Duodenal mucosa (tissue), 2 donors: ENCODE data around the gene PTPRM.

ENCODE experiments used
- H3K27ac ChIP-seq: one replicate; pipeline ENCODE4 v1.7.0; 2013; ENCODE audit warnings: low read depth, low read length
- H3K27me3 ChIP-seq, 2 donors: one replicate each; pipeline ENCODE4 v1.7.0; 2013; ENCODE audit warnings: low read length in 2 of 2, control low read depth in 1 of 2; ENCODE audit not compliant: insufficient read depth in 2 of 2, control insufficient read depth in 1 of 2
- H3K36me3 ChIP-seq, 2 donors: one replicate each; pipeline ENCODE4 v1.7.0; 2013; ENCODE audit warnings: low read length in 2 of 2, control low read depth in 1 of 2; ENCODE audit not compliant: insufficient read depth in 2 of 2, control insufficient read depth in 1 of 2
- H3K4me1 ChIP-seq, 2 donors: one replicate each; pipeline ENCODE4 v1.7.0; 2013; ENCODE audit warnings: low read length in 2 of 2, control low read depth in 1 of 2; ENCODE audit not compliant: insufficient read depth in 2 of 2, control insufficient read depth in 1 of 2
- H3K4me3 ChIP-seq, 2 donors: one replicate each; pipeline ENCODE4 v1.7.0; 2013; ENCODE audit warnings: low read length in 2 of 2, low read depth in 1 of 2
- H3K9ac ChIP-seq, 2 donors: one replicate each; pipeline ENCODE4 v1.7.0; 2013; ENCODE audit warnings: low read length in 2 of 2, low read depth in 1 of 2
- H3K9me3 ChIP-seq, 2 donors: one replicate each; pipeline ENCODE4 v1.7.0; 2013; ENCODE audit warnings: low read length in 2 of 2, control low read depth in 1 of 2; ENCODE audit not compliant: control insufficient read depth in 1 of 2

The PTPRM gene

GRCh38 chr18:8400193-8400752 lies 833.2 kb downstream of the PTPRM start:
- H3K4me1 ChIP-seq, result no peaks in the 10 kb centered on the region
- H3K9ac ChIP-seq, result no peak overlapping the region
- H3K27ac ChIP-seq, result no peak overlapping the region
- H3K27me3 ChIP-seq, result no peaks in the 10 kb centered on the region
- H3K36me3 ChIP-seq, result no peaks in the 10 kb centered on the region
- H3K4me3 ChIP-seq, result no peak overlapping the region
- H3K9me3 ChIP-seq, result no peaks in the 10 kb centered on the region

DNA sequence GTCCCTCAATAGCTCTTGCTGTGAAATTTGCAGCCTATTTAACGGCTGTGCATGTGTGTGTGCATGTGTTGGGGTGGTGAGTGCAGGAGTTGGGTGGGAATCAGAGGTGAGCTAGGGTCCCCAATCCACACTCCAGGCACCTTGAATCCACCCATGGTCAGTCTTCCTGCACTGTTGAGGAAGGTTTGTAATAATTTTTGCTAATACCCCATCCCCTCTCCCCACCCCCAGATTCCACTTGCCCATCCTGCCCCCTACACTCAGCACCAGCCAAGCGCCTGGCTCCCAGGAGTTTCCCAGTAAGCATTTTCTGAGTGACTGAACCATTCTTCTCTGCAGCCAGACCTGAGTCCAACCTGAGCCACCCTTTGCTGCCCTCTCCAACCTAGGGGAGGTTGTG lies 833.7 kb downstream of the PTPRM start:
- Histone ChIP-seq H3K9ac (no peak overlapping the region), H3K27ac (no peak overlapping the region), H3K4me3 (no peak overlapping the region), H3K27me3 (no peaks in the 10 kb centered on the region), H3K36me3 (no peaks in the 10 kb centered on the region), H3K9me3 (no peaks in the 10 kb centered on the region), H3K4me1 (no peaks in the 10 kb centered on the region)

- no peaks in the 10 kb centered on the region for H3K27me3 ChIP-seq
- no peaks in the 10 kb centered on the region for H3K36me3 ChIP-seq
- H3K9ac ChIP-seq, result no peak overlapping the region
- no peaks in the 10 kb centered on the region for H3K4me1 ChIP-seq
- H3K27ac ChIP-seq, result no peak overlapping the region
- no peaks in the 10 kb centered on the region for H3K9me3 ChIP-seq
- no peak overlapping the region for H3K4me3 ChIP-seq
Observed at GRCh38 chr18:8401606-8402005, 834.5 kb downstream of the PTPRM start.

- Histone ChIP-seq H3K36me3 (no peaks in the 10 kb centered on the region), H3K9ac (no peak overlapping the region), H3K9me3 (no peaks in the 10 kb centered on the region), H3K4me3 (no peak overlapping the region), H3K27ac (no peak overlapping the region), H3K27me3 (no peaks in the 10 kb centered on the region), H3K4me1 (no peaks in the 10 kb centered on the region)
Observed at GRCh38 chr18:8402237-8402636, 835.1 kb downstream of the PTPRM start.

GRCh38 chr18:8403713-8404112 lies 836.6 kb downstream of the PTPRM start:
- Histone ChIP-seq H3K4me1 (no peaks in the 10 kb centered on the region), H3K9ac (no peak overlapping the region), H3K27me3 (no peaks in the 10 kb centered on the region), H3K9me3 (no peaks in the 10 kb centered on the region), H3K36me3 (no peaks in the 10 kb centered on the region), H3K4me3 (no peak overlapping the region), H3K27ac (no peak overlapping the region)

DNA sequence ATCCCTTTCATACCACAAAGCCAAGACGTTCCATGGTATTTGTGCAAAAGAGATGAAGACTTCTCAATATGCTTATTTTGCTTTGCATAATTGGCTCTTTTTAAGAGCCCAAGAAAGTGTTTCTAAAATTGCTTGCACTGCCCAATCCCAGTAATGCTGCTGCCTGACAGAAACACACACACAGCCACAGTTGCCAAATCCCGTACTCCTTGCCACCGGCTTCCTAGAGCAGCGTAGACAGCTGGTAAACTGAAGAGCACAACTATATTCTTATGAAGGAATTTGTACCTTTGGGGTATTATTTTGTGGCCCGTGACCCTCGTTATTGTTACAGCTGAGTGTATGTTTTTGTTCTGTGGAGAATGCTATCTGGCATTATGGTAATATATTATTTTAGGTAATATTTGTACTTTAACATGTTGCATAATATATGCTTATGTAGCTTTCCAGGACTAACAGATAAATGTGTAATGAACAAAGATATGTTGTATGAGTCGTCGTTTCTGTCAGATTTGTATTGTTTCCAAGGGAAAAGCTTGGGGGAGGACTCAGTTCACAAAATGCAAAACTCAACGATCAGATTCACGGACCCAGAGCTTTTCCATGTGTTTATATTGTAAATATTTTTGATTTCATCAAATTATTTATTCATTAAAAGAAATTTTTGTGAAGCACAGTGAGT lies 839.2 kb downstream of the PTPRM start:
- Histone ChIP-seq H3K9ac (no peak overlapping the region), H3K36me3 (no peaks in the 10 kb centered on the region), H3K4me1 (no peaks in the 10 kb centered on the region), H3K27me3 (no peaks in the 10 kb centered on the region), H3K27ac (no peak overlapping the region), H3K4me3 (no peak overlapping the region), H3K9me3 (peaks cover 0 to 2% of the 10 kb centered on the region in 2 donors)

- no peaks in the 10 kb centered on the region for H3K4me1 ChIP-seq
- no peak overlapping the region for H3K9ac ChIP-seq
- H3K36me3 ChIP-seq, result no peaks in the 10 kb centered on the region
- no peak overlapping the region for H3K4me3 ChIP-seq
- H3K9me3 ChIP-seq, result peaks cover 0 to 4% of the 10 kb centered on the region in 2 donors
- no peaks in the 10 kb centered on the region for H3K27me3 ChIP-seq
- H3K27ac ChIP-seq, result no peak overlapping the region
Observed at GRCh38 chr18:8406868-8407250, 839.7 kb downstream of the PTPRM start.

DNA sequence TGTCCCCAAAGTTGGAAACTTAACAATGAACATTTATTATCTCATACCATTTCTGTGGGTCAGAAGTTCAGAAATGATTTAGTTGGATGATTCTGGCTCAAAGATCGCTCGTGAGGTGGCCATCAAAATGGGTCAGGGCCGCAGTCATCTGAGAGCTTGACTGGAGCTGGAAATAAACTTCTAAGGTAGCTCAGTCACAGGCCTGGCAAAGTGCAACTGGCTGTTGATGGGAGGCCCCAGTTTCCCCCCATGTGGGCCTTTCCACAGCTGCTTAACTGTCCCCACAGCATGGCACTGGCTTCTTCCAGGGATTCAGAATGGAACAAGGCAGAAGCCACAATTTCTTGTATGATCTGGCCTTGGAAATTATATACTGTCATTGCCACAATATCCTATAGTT lies 842.0 kb downstream of the PTPRM start:
- Histone ChIP-seq H3K27me3 (no peaks in the 10 kb centered on the region), H3K27ac (no peak overlapping the region), H3K36me3 (no peaks in the 10 kb centered on the region), H3K9ac (no peak overlapping the region), H3K4me3 (no peak overlapping the region), H3K4me1 (no peaks in the 10 kb centered on the region), H3K9me3 (peaks cover 5 to 6% of the 10 kb centered on the region in 2 donors)

DNA sequence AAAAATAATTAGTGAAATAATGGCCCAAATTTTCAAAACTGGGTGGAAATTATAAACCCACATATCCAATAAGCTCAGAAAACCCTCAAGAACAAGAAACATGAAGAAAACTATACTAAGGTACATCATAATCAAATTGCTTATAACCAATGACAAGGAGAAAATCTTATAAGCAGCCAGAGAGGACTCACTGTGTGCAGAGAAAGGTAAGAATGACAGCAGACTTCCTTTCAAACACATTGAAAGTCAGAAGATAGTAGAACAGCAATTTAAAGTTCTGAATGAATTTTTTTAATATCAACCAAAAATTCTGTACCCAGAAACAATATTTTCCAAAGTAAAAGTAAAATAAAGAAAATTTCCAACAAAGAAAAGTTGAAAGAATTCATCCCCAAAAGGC lies 844.4 kb downstream of the PTPRM start:
- Histone ChIP-seq H3K27ac (no peak overlapping the region), H3K4me3 (no peak overlapping the region), H3K36me3 (no peaks in the 10 kb centered on the region), H3K9me3 (peaks cover 5 to 6% of the 10 kb centered on the region in 2 donors), H3K4me1 (no peaks in the 10 kb centered on the region), H3K27me3 (no peaks in the 10 kb centered on the region), H3K9ac (no peak overlapping the region)

- Histone ChIP-seq H3K36me3 (no peaks in the 10 kb centered on the region), H3K27me3 (no peaks in the 10 kb centered on the region), H3K4me3 (no peak overlapping the region), H3K27ac (no peak overlapping the region), H3K4me1 (no peaks in the 10 kb centered on the region), H3K9ac (no peak overlapping the region), H3K9me3 (peaks cover 5 to 6% of the 10 kb centered on the region in 2 donors)
Observed at GRCh38 chr18:8412117-8412516, 845.0 kb downstream of the PTPRM start.
